ENCODE results near the gene ADAT3.

Gene ADAT3

GRCh38 chr19:1905110-1905862, at the start of gene ADAT3, which contains the start of gene SCAMP4:
Gene ADAT3 (plus strand): TSS chr19:1905399. CDS start chr19:1912048, 6,649 bp downstream.
Gene SCAMP4 (plus strand): TSS chr19:1905399. CDS start chr19:1915020, 9,621 bp downstream.
- peak; percentile 99 for DNase-seq

GRCh38 chr19:1855828-1856255, 49.4 kb upstream of the ADAT3 start:
- no peak for DNase-seq

- DNase-seq: no peak
Measured at GRCh38 chr19:1856345-1856697, 48.9 kb upstream of the ADAT3 start.

GRCh38 chr19:1856698-1857603, 48.2 kb upstream of the ADAT3 start:
- peak; percentile 48 for DNase-seq

- DNase-seq: no peak
Measured at GRCh38 chr19:1857648-1858326, 47.4 kb upstream of the ADAT3 start.

- DNase-seq: no peak
Measured at GRCh38 chr19:1858412-1859081, 46.7 kb upstream of the ADAT3 start.

GRCh38 chr19:1859331-1859781, 45.8 kb upstream of the ADAT3 start:
- DNase-seq: no peak

- DNase-seq: peak; percentile 57
Measured at GRCh38 chr19:1860042-1860775, 45.0 kb upstream of the ADAT3 start.

- no peak for DNase-seq
Measured at GRCh38 chr19:1860821-1861598, 44.2 kb upstream of the ADAT3 start.

GRCh38 chr19:1861599-1862031, 43.6 kb upstream of the ADAT3 start:
- DNase-seq: no peak

GRCh38 chr19:1862068-1862423, 43.2 kb upstream of the ADAT3 start:
- DNase-seq: no peak

GRCh38 chr19:1862424-1863327, 42.5 kb upstream of the ADAT3 start:
- DNase-seq: no peak

GRCh38 chr19:1863328-1863637, 41.9 kb upstream of the ADAT3 start, which contains the start of gene KLF16:
Gene KLF16 (minus strand): TSS chr19:1863579. CDS start chr19:1863497, 82 bp downstream.
- DNase-seq: no peak

- DNase-seq: peak; percentile 95
Measured at GRCh38 chr19:1863638-1864479, 41.3 kb upstream of the ADAT3 start.

GRCh38 chr19:1864480-1865171, 40.6 kb upstream of the ADAT3 start:
- peak; percentile 57 for DNase-seq

GRCh38 chr19:1865172-1866010, 39.8 kb upstream of the ADAT3 start:
- DNase-seq: no peak

- DNase-seq: no peak
Measured at GRCh38 chr19:1866693-1867348, 38.4 kb upstream of the ADAT3 start.

Data from T1000 (cell line).